ELF-1 (cell line): ENCODE results near the gene HDAC5.

Experiments used
- DNase-seq: peaks from one replicate; pipeline ENCODE4 v3.0.0-alpha.2; 2016; ENCODE audit warnings: low read depth, low spot score

The HDAC5 gene

DNA sequence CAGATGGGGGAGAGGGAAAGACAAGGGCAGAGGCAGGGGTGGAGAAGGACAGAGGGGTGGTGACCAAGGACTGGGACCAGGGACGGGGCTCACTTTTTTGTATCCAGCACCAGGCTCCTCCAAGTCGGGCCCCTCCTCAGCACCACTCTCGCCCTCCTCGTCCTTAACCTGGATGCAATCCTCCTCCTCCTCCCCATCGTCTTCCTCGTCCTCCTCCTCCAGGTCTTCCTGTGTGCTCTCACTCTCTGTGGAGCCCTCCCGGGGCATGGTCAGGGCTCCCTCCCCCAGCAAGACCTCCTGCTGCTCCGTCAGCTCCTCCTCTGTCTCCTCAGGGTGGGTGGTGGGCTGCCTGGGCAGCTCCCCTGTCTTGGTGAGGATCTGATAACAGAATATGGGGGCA, 36.1 kb downstream of the HDAC5 start:
- DNase-seq, result no peak

- DNase-seq, result peak; percentile 82
Measured at GRCh38 chr17:44086364-44087311, 36.8 kb downstream of the HDAC5 start.

DNA sequence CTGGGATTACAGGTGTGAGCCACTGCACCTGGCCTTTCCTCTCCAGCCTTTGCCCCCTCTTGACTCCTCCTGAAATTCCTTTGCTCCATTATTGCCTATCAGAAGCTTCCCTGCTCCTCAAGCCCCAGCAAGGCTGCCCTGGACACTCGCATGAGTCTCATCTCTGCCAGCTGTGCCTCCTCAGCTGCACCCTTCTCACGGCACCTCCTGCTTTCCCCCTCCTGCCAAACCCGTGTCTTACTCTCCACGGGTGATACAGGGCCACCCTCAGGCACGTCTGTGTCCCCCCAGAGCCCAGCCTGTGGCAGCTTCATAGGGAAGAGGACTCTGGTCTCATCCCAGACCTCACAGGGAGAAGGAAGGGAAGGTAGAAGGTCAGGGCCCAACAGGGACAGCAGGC, 37.5 kb downstream of the HDAC5 start:
- DNase-seq, result no peak

DNA sequence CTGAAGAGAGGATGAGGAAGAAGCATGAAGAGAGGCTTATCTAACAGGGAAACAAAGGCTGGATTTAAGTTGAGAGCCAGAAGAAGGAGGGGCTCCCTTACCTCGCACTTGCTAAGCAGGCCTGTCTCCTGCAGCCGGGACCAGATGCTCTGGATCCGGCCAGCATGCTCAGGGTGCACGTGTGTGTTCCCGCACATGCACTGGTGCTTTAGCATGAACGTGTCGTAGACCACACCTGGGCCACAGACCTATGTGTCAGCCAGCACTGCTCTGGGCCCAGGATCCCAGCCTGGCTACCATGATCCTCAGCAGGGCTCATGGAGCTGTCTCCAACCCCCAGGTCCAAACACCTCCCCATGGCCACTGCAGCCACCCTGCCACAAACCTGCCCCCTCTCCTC, 38.5 kb downstream of the HDAC5 start:
- DNase-seq, result no peak

- DNase-seq, result peak; percentile 34
Measured at GRCh38 chr17:44084131-44084538, 39.3 kb downstream of the HDAC5 start.

DNA sequence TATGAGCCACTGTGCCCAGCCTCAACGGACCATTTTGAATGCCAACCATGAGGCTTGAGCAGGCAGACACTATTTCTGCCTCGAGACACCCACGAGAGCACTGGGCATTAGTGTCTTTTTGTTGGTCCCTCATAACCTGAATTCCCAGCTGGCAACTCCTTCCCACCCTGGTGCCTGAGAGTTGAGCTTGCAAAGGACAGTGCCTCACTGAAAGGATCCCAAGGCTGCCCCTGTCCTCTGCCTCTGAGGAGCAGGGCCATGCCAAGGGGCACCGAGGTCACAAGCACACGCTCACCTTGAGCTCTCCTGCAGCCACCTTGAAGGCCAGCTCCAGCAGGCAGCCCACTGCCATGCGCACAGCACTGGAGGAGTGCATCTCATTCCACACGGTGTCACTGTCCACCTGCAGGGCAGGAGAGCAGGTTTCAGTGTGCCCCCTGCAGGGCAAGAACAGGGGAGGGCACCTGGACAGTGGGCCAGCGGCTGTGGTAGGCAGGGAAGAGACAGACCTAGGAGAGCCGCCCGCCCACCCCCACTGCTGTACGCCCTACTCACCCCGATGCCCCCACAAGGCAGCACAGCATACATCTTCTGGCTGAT, 40.1 kb downstream of the HDAC5 start:
- peak; percentile 71 for DNase-seq

DNA sequence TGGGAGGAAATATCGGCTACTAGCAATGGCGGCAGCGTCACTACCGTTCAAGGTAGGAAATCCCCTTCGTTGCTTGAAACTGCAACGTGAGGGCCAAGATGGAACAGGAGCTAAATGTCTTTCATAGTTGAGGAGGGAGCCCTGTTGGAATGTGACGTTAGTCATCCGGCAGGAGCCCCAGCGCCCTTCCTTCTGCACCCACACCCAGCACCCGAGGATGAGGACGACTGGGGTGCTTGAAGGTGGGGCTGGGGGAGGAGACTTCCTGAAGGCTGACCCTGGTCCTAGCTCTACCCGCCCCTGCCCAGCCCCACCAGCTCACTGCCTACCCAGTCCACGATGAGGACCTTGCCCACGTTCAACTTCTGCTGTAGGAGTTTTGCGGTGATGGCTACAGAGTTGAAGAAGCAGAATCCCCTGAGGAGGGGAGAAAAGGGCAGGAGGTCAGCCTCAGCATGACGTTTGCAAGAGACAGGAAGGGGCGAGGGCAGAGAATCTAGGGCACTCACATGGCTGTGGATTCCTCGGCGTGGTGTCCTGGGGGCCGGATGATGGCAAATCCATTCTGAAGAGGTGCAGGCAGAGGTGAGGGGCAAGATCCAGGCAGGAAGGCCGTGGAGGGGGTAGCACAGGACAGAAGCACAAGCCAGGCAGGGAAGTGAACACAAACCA, 41.0 kb downstream of the HDAC5 start:
- no peak for DNase-seq

DNA sequence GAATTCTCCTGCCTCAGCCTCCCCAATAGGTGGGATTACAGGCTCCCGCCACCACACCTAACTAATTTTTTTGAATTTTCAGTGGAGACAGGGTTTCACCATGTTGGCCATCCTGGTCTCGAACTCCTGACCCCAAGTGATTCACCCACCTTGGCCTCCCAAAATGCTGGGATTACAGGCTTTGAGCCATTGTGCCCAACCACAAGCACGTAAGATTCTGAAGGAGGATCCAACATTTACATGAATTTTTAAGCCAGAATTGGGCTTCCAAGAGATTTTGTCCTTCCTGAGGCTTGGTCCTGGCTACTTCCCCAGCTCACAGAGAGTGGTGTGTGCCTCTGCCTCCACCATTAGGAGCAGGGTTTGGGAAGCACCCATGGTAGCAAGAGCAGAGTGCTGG, 41.8 kb downstream of the HDAC5 start:
- no peak for DNase-seq

DNA sequence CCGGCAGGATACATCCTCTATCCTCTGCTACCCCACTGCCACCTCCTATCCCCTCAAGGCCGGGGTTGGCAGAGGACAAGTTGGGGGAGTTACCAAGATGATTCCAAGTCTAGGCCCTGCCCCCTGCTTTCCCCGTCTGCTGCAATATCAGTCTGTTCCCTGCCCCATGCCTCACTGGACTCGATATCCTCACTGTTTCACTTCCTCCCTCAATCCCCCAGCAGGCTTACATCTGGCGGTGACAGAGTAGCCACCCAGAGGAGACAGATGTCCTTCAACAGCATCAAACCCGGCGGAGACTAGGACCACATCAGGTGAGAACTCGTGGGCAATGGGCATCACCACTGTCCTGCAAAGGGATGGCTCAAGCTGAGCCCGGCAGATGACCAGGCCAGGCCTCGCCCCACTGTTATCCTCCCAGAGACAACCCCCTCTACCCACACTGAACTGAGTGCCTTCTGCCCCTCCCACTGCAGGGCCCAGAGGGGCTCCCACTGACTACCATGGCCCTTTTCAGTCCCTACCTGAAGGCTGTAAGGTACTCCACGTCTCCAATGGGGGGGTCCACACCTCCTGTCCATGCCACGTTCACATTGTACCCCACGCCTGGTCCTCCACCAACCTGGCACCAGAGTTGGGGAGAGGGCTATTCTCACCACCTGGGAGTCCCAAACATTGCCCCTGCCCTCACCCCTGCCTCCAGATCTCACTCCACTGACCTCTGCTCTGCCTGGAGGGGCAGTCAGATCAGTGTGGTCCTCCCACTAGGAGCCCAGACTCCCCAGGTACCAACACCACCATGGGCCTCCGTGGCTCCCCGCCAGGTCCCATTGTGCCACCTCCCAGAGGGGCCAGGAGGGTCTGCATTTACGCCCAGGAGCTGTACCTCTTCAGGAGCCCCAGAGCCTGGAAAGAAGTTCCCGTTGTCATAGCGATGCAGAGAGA, 43.3 kb downstream of the HDAC5 start:
- DNase-seq, result no peak

- DNase-seq, result no peak
Measured at GRCh38 chr17:44078412-44078811, 45.0 kb downstream of the HDAC5 start.

DNA sequence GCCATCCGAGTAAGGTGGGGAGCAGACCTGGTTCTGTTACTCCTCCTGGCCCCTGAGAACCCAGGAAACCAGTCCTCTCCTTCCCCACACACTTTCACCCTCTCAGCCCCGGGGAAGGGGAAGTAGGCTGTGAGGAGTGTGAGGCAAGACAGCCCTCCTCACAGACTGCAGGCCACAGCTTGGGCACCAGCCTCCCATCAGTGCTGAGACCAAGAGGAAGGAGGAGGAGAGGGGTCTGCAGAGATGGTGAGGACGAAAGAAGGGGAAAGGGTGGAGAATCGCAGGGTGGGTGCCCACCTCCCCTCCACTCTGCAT, 45.9 kb downstream of the HDAC5 start:
- DNase-seq, result no peak

DNA sequence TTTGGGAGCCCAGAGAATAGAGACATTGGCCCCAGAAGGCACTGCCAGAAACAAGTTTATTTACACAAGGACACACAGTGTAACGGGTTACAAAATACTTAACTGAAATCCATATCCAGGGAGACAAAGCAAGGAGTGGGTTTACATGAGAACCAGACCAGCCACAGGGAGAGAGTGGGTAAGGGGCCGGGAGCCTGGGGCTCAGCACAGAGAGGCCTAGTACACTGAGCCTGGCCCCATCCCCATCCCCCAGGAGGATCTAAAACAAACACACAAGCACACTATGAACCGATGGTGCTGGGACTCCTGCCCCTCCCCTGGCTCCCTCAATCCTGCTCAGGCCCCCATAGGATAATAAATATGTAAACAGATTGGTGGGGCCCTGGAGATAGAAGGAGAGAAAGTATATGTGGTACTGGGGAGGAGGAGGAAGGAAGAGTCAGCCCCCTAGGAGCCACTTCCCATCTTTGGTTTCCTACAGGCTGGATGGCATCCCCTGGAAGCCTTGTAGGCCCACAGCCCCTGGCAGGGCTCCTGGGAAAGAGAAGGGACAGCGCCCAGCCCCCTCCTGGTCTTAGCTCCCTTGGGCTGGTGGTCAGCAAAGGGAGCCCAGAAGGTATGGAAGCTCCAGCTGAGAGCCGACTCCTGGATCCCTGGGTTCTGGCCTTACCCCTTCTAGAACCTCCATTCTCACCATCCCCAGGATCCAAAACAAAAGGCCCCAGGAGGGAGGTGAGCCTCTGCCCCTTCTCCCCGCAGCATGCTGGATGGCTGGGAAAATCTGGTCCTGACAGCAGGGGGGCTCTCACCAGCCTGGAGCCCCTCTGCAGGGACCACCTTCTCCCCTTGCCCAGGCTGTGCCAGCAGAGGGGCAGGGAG, 46.5 kb downstream of the HDAC5 start:
- no peak for DNase-seq

DNA sequence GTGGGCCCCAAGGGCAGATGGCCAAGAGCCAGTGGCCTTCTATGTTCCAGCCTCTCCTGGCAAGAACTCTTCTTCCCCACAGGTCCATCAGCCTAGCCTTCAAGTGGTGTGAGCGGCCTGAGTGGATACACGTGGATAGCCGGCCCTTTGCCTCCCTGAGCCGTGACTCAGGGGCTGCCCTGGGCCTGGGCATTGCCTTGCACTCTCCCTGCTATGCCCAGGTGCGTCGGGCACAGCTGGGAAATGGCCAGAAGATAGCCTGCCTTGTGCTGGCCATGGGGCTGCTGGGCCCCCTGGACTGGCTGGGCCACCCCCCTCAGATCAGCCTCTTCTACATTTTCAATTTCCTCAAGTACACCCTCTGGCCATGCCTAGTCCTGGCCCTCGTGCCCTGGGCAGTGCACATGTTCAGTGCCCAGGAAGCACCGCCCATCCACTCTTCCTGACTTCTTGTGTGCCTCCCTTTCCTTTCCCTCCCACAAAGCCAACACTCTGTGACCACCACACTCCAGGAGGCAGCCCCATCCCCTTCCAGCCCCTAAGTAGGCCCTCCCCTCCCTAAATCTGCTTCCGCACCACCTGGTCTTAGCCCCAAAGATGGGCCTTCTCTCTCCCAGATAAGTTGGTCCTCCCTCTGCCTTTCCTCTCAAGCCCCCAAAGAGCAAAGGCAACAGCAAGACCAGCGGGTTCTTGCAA, 47.7 kb downstream of the HDAC5 start:
- DNase-seq, result no peak

DNA sequence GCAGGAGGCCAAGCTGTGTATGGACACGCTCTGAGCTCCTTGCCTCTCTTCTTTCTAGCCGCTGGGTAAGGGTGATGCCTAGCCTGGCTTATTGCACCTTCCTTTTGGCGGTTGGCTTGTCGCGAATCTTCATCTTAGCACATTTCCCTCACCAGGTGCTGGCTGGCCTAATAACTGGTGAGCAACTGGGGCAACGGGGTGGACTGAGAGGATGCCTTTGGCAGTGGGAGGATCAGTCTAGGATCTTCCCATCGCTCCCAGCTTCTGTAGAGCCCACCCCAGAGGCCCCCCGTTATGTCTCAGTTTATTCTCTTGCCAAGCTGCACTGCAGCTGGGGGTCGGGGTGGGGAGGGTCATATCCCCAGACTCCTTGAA, 48.5 kb downstream of the HDAC5 start:
- DNase-seq, result no peak

GRCh38 chr17:44074231-44074910, 49.1 kb downstream of the HDAC5 start:
- no peak for DNase-seq

DNA sequence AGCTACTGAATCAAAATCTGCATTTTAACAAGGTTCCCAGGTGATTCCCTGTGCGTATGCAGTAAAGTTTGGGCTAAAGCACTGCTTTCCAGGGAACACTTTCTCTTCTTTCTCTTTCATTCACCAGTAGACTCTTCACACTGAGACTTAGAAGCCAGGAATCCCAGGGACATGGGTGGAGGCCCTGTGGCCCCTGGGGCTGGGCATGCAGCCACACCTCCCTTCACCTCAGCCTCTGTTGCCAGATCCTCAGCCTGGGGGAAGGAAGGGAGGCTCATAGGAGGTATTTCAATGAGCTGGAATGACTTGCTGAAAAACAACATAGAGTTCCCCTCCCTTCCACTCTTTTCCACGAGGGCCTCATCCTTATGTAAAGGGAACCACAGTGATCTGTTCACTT, 51.7 kb downstream of the HDAC5 start:
- DNase-seq, result peak; percentile 85

- no peak for DNase-seq
Measured at GRCh38 chr17:44071198-44071520, 52.3 kb downstream of the HDAC5 start.

GRCh38 chr17:44070455-44071197, 52.8 kb downstream of the HDAC5 start, which contains the start of gene G6PC3:
G6PC3 (plus strand) TSS chr17:44070735; CDS start chr17:44070966, 231 bp downstream.
- peak; percentile 98 for DNase-seq

- DNase-seq, result peak; percentile 61
Measured at GRCh38 chr17:44069974-44070454, 53.4 kb downstream of the HDAC5 start.
